NCI-H2196 treated with DMSO at 0.1 percent for 48 hours (cell line): ENCODE results near the gene GARIN5A.
"Not testable (repeated sequence)": the region's sequence is repeated elsewhere in the genome, so short reads cannot be mapped to it uniquely, and the experiment has no call there.

Experiments used
- DNase-seq: peaks from one replicate; lab custom pipeline; 2025; ENCODE audit not compliant: unreplicated experiment; lab: John Stamatoyannopoulos, UW

The GARIN5A gene

GRCh38 chr19:50489461-50490011, 12.9 kb upstream of the GARIN5A start:
- no peak for DNase-seq

- DNase-seq, result no peak
Measured at GRCh38 chr19:50488389-50489194, 11.9 kb upstream of the GARIN5A start.

DNA sequence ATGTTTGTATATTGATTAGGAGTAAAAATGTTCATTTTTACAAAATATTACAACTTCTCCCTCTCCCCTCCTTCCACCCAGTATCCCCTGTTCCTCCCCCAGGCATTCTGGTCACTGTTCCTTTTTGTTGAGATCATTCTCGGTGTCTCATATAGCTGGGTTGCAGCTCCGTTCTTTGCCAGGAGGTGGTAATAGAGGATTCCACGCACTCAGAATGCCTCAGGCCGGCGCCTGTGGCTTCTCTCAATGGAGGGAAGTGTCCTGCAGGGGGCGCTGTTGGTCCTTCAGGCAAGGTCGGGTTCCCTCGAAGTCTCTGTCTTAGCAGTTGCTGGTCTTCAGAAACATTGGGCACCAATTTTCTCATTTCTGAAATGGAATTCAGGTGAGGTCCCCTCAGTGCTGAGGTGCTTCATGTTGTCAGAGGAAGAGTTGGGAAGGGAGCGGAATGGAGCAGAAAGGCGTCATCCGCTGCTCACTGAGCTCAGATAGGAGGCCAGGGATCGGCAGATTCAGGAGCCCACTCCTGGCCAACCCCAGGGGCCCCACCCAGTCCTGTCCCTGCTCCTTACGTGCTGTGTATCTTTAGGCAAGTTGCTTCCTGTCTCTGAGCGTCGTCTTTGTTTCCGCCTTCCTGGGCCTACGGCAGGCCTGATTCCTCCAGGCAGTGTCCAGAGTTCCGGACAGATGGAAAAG, 10.3 kb upstream of the GARIN5A start:
- no peak for DNase-seq

GRCh38 chr19:50485284-50485955, 8.8 kb upstream of the GARIN5A start:
- DNase-seq, result no peak

DNA sequence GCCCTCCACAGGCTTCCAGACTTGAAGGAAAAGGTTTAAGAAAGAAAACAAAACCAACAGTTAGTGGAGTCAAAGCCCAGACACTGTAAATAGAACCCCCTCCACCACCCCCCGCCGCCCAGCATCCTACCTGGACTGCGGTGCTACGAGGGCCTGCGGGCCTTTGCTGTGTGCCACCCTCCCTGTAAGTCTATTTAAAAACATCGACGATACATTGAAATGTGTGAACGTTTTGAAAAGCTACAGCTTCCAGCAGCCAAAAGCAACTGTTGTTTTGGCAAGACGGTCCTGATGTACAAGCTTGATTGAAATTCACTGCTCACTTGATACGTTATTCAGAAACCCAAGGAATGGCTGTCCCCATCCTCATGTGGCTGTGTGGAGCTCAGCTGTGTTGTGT, 6.3 kb upstream of the GARIN5A start:
- DNase-seq, result no peak

- no peak for DNase-seq
Measured at GRCh38 chr19:50482271-50482855, 5.7 kb upstream of the GARIN5A start.

- DNase-seq, result no peak
Measured at GRCh38 chr19:50481351-50482149, 4.9 kb upstream of the GARIN5A start.

DNA sequence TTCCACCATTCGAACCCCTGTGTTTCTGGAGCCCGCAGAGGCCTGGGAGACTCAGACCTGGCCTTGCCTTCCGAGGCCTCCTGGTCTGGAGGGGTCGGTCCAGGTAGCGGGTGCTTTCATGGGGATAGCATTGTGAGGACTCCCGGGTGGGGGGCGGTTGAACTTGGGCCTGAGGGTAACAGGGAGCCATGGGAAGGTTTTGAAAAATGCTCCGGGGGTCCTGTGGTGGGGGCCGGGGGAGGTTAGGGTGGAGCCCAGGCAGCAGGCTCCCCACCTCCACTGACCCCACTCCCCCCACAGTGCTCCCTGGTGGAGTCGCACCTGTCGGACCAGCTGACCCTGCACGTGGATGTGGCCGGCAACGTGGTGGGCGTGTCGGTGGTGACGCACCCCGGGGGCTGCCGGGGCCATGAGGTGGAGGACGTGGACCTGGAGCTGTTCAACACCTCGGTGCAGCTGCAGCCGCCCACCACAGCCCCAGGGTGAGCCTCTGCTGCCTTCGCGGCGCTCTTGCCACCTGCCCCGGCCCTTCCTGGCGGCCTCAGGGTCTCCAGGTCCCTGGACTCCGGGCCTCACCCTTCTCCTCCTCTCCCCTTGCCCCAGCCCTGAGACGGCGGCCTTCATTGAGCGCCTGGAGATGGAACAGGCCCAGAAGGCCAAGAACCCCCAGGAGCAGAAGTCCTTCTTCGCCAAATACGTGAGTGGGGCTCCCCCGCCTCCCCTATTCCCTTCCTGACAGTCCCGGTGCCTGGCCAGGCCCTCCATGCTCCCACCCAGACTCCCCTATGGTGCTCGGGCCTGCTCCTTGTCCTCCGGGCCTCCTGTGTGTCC, 3.8 kb upstream of the GARIN5A start:
- DNase-seq, result no peak

DNA sequence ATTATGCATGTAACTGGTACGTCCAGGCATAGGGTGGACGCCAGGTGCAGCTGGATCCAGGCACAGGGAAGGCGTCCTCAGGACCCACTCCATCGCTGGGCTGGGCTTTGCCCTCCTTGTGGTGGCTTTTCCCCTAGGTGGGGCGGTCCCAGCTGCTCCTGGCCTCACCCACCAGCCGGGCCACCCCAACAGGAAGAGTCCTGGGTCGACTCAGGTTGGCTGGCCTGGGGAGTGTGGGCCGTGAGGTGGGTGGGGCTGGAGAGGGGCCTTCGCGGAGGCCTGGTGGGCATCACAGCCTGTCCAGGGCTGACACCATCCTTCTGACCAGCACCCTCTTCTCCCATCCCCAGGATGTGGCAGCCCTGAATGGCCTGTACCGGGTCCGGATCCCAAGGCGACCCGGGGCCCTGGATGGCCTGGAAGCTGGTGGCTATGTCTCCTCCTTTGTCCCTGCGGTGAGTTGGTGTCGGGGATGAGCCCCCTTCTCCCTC, 3.2 kb upstream of the GARIN5A start:
- DNase-seq, result no peak

DNA sequence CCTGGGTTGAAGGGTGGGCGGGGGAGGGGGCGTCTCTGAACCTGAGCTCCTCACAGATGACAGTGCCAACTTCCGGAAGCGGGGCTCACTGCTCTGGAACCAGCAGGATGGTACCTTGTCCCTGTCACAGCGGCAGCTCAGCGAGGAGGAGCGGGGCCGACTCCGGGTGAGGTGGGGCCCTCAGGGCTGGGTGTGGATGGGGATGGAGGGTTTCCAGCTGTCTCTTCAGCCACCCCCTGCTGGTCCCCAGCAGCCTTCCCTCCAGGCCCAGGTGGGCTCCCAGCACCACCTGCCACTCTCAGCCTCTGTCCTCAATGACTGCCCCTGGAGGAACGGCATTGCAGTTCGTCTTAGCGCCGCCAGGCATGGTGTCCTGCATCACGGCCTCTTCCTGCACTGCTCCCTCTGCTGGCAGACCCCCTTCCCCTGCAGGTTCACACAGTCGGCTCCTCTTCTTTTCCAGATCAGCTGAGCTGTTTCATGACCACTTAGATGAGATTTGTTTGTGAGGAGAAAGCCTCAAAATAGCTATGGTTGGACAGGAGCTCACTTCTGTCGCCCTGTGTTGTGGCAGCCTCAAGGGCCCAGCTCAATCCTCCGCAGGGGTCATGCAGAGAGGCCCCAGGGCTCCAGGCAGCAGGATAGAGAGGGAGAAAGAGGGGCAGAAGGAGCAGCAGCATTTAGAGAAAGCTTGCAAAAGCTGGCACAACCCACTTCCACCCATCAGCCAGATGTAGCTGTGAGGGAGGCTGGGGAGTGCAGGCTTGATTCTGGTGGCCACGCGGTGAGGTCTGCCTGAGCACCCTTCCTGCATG, 2.5 kb upstream of the GARIN5A start:
- DNase-seq, result no peak

DNA sequence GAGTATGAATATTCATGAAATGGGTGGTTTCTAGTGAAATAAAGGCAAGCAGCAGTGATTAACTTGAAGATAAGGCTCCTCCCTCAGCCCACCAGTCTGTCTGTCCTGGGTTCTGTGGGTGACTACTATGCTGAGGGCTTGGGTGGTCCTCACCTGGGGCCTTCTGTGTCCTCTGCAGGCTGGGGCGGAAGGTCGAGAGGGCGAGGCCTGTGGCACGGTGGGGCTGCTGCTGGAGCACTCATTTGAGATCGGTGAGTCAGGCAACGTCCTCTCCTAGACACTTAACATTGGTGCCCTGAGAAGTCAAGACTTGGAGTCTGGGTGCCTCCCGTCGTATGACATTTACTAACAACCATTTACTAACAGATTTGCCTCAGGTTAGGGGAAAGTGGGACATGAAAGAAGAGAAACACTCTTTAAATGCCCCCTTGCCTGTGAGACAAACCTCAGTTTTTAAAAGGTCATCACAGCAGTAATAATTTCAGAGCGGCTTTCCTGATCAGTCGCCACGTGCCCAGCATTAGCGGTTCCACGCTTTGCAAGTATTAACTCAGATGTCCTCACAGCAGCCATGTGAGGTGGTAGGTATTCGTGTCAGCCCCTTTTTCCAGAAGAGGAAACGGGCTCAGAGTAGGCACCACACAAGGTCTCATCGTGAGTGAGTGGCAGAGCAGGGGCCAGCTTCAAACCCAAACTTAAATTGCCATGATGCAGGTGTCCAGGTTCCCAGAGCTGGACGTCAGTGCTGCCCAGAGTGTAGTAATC, 1.3 kb upstream of the GARIN5A start:
- no peak for DNase-seq

GRCh38 chr19:50476907-50477238, 225 bp upstream of the GARIN5A start:
- no peak for DNase-seq

- no peak for DNase-seq
Measured at GRCh38 chr19:50475736-50476223, 868 bp downstream of the GARIN5A start.

DNA sequence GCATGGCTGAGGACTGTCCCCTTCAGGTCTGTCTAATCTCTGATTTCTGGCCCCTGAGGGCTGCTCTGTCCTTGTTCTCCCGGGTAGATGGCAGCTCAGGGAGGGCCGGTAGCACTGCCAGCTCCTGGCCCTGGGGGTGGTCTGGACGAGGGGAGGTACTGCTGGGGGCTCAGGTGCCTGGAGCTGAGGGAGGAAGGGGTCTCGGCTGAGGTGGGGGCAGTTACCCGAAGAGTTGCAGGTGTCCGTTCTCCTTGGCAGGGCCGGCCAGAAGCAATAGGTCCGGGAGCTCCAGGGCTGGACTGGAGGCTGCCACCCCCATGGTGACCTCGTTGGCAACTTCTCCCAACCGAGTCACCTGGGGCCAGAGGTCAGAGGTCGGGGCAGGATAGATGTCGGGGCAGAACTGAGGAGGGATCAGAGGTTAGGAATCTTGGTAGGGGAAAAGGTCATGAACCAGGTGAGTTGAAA, 1.5 kb downstream of the GARIN5A start:
- no peak for DNase-seq

- DNase-seq, result not testable (repeated sequence)
Measured at GRCh38 chr19:50473336-50473735, 3.3 kb downstream of the GARIN5A start.

GRCh38 chr19:50468818-50469217, 7.8 kb downstream of the GARIN5A start:
- no peak for DNase-seq

GRCh38 chr19:50467566-50467965, 9.1 kb downstream of the GARIN5A start:
- DNase-seq, result no peak

DNA sequence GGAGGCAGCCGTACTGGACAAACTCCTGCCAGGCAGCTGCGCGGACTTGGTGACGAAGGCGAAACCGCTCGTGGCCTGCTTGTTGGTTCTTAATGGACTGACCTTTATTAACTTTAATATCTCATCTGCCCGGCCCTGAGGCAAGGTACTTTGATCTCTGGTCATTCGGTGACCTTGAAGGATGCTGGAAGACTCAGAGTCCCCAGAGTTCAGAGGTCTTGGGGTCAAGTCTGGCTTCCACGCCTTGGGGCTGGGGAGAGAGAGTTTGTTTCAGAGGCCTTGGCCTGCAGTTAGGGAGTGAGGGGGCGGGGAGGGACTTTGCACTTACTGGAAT, 10.0 kb downstream of the GARIN5A start:
- DNase-seq, result no peak
